Calu3 (cell line): Measurements from ENCODE around the gene SLX9. TPM values are rescaled to one million over a fixed set of nuclear protein-coding genes. Genes with fewer than 3 reads are reported as not detected.

ENCODE experiments used
- BruUV-seq: library from RNA; stranded (reverse); fragments of 400-500 nt; replicated peaks from 2 replicates; lab custom pipeline; 2021; lab: Mats Ljungman, UMichigan
- CTCF ChIA-PET: fragments of 300-600 bp; sonication (Branson Sonifier 250); formaldehyde crosslinking; loops from one replicate; lab custom pipeline; 2022; ENCODE audit warnings: antibody characterized with exemption; lab: Charles Lee
- DNase-seq: peaks from one replicate; pipeline ENCODE4 v3.0.0; 2022
- H3K27ac Mint-ChIP-seq: one replicate; pipeline ENCODE4 v1.8.0; 2022; ENCODE audit warnings: mixed read lengths; ENCODE audit not compliant: unreplicated experiment
- H3K27me3 Mint-ChIP-seq: one replicate; pipeline ENCODE4 v1.8.0; 2022; ENCODE audit warnings: mixed read lengths; ENCODE audit not compliant: unreplicated experiment
- H3K36me3 Mint-ChIP-seq: one replicate; pipeline ENCODE4 v1.8.0; 2022; ENCODE audit warnings: mild to moderate bottlenecking, moderate library complexity, mixed read lengths; ENCODE audit not compliant: insufficient read depth, unreplicated experiment
- H3K4me1 Mint-ChIP-seq: one replicate; pipeline ENCODE4 v1.8.0; 2022; ENCODE audit warnings: mild to moderate bottlenecking, low read depth, mixed read lengths; ENCODE audit not compliant: unreplicated experiment
- H3K4me3 Mint-ChIP-seq: one replicate; pipeline ENCODE4 v1.8.0; 2022; ENCODE audit warnings: mild to moderate bottlenecking, low read depth, moderate library complexity, mixed read lengths; ENCODE audit not compliant: unreplicated experiment
- H3K9me3 Mint-ChIP-seq: one replicate; pipeline ENCODE4 v1.8.0; 2022; ENCODE audit warnings: low read depth, mixed read lengths; ENCODE audit not compliant: unreplicated experiment
- intact Hi-C: fragments of 100-400 bp; cut with micrococcal nuclease; formaldehyde crosslinking; loops from one replicate; pipeline ENCODE4 v1.10.0; 2022; ENCODE audit not compliant: unreplicated experiment
- total RNA-seq: library from RNA; stranded (reverse); gene quantifications from 2 replicates; pipeline ENCODE4 v1.2.3, GENCODE V29; 2022
- TF ChIP-seq, protein P1 (sequence below): fragments of 200-600 bp; IDR thresholded peaks from one replicate; pipeline ENCODE4 v1.8.0; 2022; ENCODE audit warnings: antibody characterized with exemption; ENCODE audit not compliant: unreplicated experiment

The SLX9 gene
- total RNA-seq, 1 experiment from 2014 or later, result 24.6 TPM

- no peak for DNase-seq
- Mint-ChIP-seq H3K27ac (no peak overlapping the region), H3K27me3 (no peaks in the 10 kb centered on the region), H3K9me3 (no peaks in the 10 kb centered on the region), H3K4me3 (no peak overlapping the region), H3K4me1 (no peaks in the 10 kb centered on the region), H3K36me3 (peaks cover 12% of the 10 kb centered on the region)
- intact Hi-C loops, result no loop called here
- TF ChIP-seq, protein P1, sequence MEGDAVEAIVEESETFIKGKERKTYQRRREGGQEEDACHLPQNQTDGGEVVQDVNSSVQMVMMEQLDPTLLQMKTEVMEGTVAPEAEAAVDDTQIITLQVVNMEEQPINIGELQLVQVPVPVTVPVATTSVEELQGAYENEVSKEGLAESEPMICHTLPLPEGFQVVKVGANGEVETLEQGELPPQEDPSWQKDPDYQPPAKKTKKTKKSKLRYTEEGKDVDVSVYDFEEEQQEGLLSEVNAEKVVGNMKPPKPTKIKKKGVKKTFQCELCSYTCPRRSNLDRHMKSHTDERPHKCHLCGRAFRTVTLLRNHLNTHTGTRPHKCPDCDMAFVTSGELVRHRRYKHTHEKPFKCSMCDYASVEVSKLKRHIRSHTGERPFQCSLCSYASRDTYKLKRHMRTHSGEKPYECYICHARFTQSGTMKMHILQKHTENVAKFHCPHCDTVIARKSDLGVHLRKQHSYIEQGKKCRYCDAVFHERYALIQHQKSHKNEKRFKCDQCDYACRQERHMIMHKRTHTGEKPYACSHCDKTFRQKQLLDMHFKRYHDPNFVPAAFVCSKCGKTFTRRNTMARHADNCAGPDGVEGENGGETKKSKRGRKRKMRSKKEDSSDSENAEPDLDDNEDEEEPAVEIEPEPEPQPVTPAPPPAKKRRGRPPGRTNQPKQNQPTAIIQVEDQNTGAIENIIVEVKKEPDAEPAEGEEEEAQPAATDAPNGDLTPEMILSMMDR, result no peak
- no TSS peak for BruUV-seq
- CTCF ChIA-PET, result interaction anchor here (1.2 kb wide), 1 partner anchor 178 kb away, joined by 3 read pairs; no protein-coding TSS in a partner anchor
These were observed 12.5 kb downstream of the SLX9 start for GRCh38 chr21:44952116-44952928.

DNA sequence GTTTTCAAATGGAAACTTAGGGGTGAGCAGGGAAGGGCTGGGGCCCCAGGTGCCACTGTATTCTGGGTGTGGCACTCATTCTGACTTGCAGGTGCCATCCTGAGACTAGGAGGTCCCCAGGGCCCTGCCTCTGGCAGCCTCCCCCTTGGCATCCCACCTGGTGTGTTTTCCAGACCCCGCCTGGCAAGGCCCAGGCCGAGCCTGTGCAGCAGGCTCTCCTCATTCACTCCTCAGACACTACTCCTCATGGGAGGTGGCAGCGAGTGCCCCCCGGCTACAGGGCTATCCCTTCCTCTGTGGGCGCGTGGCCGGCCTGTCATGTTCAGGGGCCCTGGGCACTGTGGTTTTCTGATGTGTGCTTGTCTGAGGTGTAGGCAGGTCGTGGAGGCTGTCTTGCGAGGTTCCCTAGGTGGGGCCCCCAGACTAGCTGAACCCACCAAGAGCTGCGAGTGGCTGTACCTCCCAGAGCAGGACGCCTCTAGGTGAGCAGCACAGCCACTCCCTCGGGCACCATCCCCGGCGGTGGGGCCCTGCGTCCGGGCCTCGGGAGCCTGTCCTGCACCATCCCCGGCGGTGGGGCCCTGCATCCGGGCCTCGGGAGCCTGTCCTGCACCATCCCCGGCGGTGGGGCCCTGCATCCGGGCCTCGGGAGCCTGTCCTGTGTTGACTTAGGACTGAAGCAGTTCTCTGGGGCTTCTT lies 13.2 kb downstream of the SLX9 start:
- intact Hi-C loops, result no loop called here
- CTCF ChIA-PET, result no interaction called here

GRCh38 chr21:44953628-44954021 lies 13.8 kb downstream of the SLX9 start:
- intact Hi-C loops, result no loop called here
- CTCF ChIA-PET, result no interaction called here
- DNase-seq, result no peak
- no peak overlapping the region for H3K27ac Mint-ChIP-seq
- no peaks in the 10 kb centered on the region for H3K4me1 Mint-ChIP-seq
- peaks cover 12% of the 10 kb centered on the region for H3K36me3 Mint-ChIP-seq
- no TSS peak for BruUV-seq
- no peak overlapping the region for H3K4me3 Mint-ChIP-seq
- no peaks in the 10 kb centered on the region for H3K27me3 Mint-ChIP-seq
- no peaks in the 10 kb centered on the region for H3K9me3 Mint-ChIP-seq
- TF ChIP-seq, protein P1, result no peak

More for the DNA sequence above, 13.2 kb downstream of the SLX9 start:
- H3K36me3 Mint-ChIP-seq, result peaks cover 12% of the 10 kb centered on the region
- no peak overlapping the region for H3K4me3 Mint-ChIP-seq
- H3K9me3 Mint-ChIP-seq, result no peaks in the 10 kb centered on the region
- no peak overlapping the region for H3K27ac Mint-ChIP-seq
- DNase-seq, result no peak
- TF ChIP-seq, protein P1, result no peak
- H3K27me3 Mint-ChIP-seq, result no peaks in the 10 kb centered on the region
- H3K4me1 Mint-ChIP-seq, result no peaks in the 10 kb centered on the region
- BruUV-seq, result no TSS peak

DNA sequence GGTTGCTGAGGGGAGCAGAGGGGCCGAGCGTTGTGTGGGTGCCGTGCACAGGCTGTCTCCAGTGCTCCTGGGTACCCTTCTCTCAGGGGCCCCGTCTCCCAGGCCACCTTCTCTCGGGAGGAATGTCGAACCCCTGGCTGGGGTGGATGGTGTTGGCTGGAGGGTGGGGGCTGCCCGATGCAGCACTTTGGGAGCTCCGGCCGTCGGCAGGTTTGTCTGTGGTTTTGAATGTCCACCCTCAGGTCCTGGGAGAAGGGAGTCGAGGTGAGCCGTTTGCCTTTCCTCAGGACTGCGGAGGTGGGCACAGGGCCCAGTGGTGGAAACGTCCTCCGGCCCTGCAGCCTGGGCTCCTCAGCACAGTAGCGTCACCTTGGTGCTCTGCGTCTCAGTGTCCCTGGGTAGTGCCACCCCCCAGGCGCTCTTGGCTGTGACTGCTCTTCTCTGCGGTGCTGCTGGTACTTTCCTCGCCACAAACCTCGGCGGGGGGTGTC lies 14.5 kb downstream of the SLX9 start:
- no TSS peak for BruUV-seq
- H3K27me3 Mint-ChIP-seq, result no peaks in the 10 kb centered on the region
- TF ChIP-seq, protein P1, result no peak
- no peaks in the 10 kb centered on the region for H3K4me1 Mint-ChIP-seq
- H3K36me3 Mint-ChIP-seq, result peaks cover 12% of the 10 kb centered on the region
- intact Hi-C loops, result no loop called here
- H3K4me3 Mint-ChIP-seq, result no peak overlapping the region
- CTCF ChIA-PET, result interaction anchor here (1.1 kb wide), 1 partner anchor 186 kb away, joined by 3 read pairs; no protein-coding TSS in a partner anchor
- no peak overlapping the region for H3K27ac Mint-ChIP-seq
- DNase-seq, result no peak
- H3K9me3 Mint-ChIP-seq, result no peaks in the 10 kb centered on the region
